ENCODE measurements around the gene ABHD14A.

DNA sequence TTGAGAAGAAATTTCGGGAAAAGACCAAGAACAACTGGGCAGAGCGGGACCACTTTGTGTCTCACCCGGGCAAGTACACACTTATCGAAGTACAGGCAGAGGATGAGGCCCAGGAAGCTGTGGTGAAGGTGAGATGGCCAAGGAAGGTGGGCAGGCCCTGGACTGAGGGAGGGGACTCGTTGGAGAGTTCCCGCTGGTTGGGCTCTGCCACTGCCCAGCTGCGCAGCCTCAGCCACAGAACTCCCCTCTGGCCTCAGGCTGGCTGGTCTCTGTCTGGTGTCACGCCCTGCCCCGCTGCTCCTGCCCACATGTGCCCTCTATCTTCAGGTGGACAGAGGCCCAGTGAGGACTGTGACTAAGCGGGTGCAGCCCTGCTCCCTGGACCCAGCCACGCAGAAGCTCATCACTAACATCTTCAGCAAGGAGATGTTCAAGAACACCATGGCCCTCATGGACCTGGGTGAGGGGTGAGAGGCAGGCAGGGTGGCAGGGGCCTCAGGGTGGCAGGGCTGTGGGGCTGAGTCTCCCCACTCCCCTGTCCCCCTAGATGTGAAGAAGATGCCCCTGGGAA, 30.3 kb upstream of the ABHD14A start:
- TF ChIP-seq POLR2A (IDR thresholded peaks at IDR 0.05): no peak
- TF ChIP-seq, protein P1, sequence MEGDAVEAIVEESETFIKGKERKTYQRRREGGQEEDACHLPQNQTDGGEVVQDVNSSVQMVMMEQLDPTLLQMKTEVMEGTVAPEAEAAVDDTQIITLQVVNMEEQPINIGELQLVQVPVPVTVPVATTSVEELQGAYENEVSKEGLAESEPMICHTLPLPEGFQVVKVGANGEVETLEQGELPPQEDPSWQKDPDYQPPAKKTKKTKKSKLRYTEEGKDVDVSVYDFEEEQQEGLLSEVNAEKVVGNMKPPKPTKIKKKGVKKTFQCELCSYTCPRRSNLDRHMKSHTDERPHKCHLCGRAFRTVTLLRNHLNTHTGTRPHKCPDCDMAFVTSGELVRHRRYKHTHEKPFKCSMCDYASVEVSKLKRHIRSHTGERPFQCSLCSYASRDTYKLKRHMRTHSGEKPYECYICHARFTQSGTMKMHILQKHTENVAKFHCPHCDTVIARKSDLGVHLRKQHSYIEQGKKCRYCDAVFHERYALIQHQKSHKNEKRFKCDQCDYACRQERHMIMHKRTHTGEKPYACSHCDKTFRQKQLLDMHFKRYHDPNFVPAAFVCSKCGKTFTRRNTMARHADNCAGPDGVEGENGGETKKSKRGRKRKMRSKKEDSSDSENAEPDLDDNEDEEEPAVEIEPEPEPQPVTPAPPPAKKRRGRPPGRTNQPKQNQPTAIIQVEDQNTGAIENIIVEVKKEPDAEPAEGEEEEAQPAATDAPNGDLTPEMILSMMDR (IDR thresholded peaks at IDR 0.05): no peak

All from body of pancreas (tissue), 4 donors.